Fibroblast of skin of left biceps (primary cell): ENCODE measurements around the gene HSBP1.

Experiments
- DNase-seq, 2 experiments: peaks; one replicate each; pipeline ENCODE4 v3.0.0-alpha.2; 2013; ENCODE audit warnings: low read depth in 2 of 2

HSBP1 gene

GRCh38 chr16:83839561-83839960 is 31.8 kb downstream of the HSBP1 start:
- DNase-seq = no peak

- no peak for DNase-seq
These were observed 32.4 kb downstream of the HSBP1 start for GRCh38 chr16:83840060-83840617.

GRCh38 chr16:83842291-83842690 is 34.5 kb downstream of the HSBP1 start:
- no peak for DNase-seq

- DNase-seq = no peak
These were observed 35.2 kb downstream of the HSBP1 start for GRCh38 chr16:83842756-83843507.

- no peak for DNase-seq
These were observed 35.9 kb downstream of the HSBP1 start for GRCh38 chr16:83843657-83844056.

GRCh38 chr16:83845263-83845662 is 37.5 kb downstream of the HSBP1 start:
- no peak for DNase-seq

GRCh38 chr16:83847371-83848225 is 39.8 kb downstream of the HSBP1 start:
- no peak for DNase-seq

GRCh38 chr16:83849421-83849820 is 41.6 kb downstream of the HSBP1 start:
- DNase-seq = no peak

- DNase-seq = no peak
These were observed 43.2 kb downstream of the HSBP1 start for GRCh38 chr16:83850947-83851346.

- DNase-seq = no peak
These were observed 43.7 kb downstream of the HSBP1 start for GRCh38 chr16:83851473-83851872.

- DNase-seq = no peak
These were observed 45.0 kb downstream of the HSBP1 start for GRCh38 chr16:83852774-83853173.

- DNase-seq = no peak
These were observed 46.1 kb downstream of the HSBP1 start for GRCh38 chr16:83853834-83854233.

GRCh38 chr16:83854420-83854819 is 46.6 kb downstream of the HSBP1 start:
- no peak for DNase-seq

GRCh38 chr16:83856792-83857191 is 49.0 kb downstream of the HSBP1 start:
- DNase-seq = no peak

GRCh38 chr16:83859265-83859664 is 51.5 kb downstream of the HSBP1 start:
- DNase-seq = no peak

GRCh38 chr16:83862661-83863060 is 54.9 kb downstream of the HSBP1 start:
- no peak for DNase-seq

GRCh38 chr16:83863682-83864081 is 55.9 kb downstream of the HSBP1 start:
- no peak for DNase-seq
